Measurements from ENCODE around the gene CDH4.

GRCh38 chr20:61486198-61486597 lies 234.1 kb downstream of the CDH4 start:
- no peak for TF ChIP-seq POLR2AphosphoS5 (IDR thresholded peaks at IDR 0.05)
- TF ChIP-seq CTCF (IDR thresholded peaks at IDR 0.05): no peak

All from upper lobe of left lung (tissue), 4 donors.